GM10248 (cell line): ENCODE data around the gene RNF121.

Experiments used
- CTCF ChIA-PET: fragments of 300-600 bp; sonication (Branson Sonifier 250); formaldehyde crosslinking; extraction: SDS; loops from one replicate; lab custom pipeline; 2021; ENCODE audit warnings: antibody characterized with exemption; lab: Yijun Ruan, JAX
- POLR2A ChIA-PET: fragments of 350-650 bp; sonication (Branson Sonifier 250); formaldehyde crosslinking; extraction: SDS; loops from one replicate; lab custom pipeline; 2020; ENCODE audit warnings: antibody characterized with exemption; lab: Yijun Ruan, JAX
- DNase-seq: peaks from one replicate; pipeline ENCODE4 v3.0.0; 2012; ENCODE audit errors: extremely low spot score
- CTCF ChIP-seq: IDR thresholded peaks from 2 replicates; pipeline ENCODE4 v1.5.1; 2012; ENCODE audit warnings: mild to moderate bottlenecking, low read depth; ENCODE audit errors: extremely low read depth, missing control alignments, control extremely low read depth

The RNF121 gene

DNA sequence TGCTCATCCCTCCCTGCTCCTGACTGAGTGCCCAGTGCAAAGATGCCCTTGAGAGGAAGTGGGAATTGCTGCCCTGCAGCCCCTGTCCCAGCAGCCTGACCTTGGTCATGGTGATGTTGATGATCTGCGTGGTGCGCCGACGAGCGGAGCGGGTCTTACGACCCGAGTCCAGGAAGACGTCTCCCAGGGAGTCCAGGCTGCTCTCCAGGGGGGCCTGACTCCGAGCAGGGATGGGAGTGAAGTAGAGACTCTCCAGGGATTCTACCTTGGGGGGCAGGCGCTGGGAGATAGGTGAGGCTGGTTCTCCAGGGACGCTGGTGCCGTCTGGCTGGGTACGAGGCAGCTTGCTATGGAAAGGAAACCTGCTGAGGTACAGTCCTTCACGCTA, 78.2 kb downstream of the RNF121 start:
- CTCF ChIA-PET = interaction anchor here (1.2 to 6.8 kb wide), 5 partner anchors 9 to 427 kb away, joined by 3 to 31 read pairs (median 4); partner anchors contain the start of genes CLPB and IL18BP
- TF ChIP-seq CTCF = no peak
- POLR2A ChIA-PET = no interaction called here
- no peak for DNase-seq

DNA sequence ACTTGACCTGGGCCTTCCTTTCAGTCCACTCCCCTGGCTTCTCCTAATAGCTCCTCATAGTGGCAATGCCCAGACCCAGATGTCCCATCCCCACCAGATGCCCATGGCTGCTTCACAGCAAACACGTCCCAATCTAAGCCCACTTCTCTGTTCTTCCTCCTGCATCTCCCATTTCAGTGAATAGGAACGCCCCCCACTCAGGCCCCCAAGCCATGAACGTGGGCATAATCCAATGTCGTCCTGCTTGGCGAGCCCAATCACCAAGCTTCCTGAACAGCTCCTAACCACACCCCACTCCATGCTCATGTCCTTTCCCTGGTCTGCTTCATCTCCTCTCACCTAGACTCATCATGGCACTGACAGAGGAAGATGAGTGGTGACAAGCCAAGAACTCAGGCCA, 78.7 kb downstream of the RNF121 start:
- no peak for TF ChIP-seq CTCF
- no peak for DNase-seq
- POLR2A ChIA-PET = interaction anchor here (0.7 to 1.2 kb wide), 2 partner anchors 18 to 612 kb away, joined by 3 read pairs; no protein-coding TSS in a partner anchor
- CTCF ChIA-PET = interaction anchor here (0.8 to 6.8 kb wide), 9 partner anchors 8 to 426 kb away, joined by 3 to 31 read pairs (median 4); partner anchors contain the start of genes CLPB and IL18BP

- DNase-seq = no peak
- TF ChIP-seq CTCF = no peak
- POLR2A ChIA-PET = interaction anchor here (1.2 kb wide), 1 partner anchor 19 kb away, joined by 3 read pairs; no protein-coding TSS in a partner anchor
- CTCF ChIA-PET = interaction anchor here (1.0 to 4.1 kb wide), 6 partner anchors 11 to 135 kb away, joined by 3 to 24 read pairs (median 4); partner anchors contain the start of gene IL18BP
These were observed 79.9 kb downstream of the RNF121 start for GRCh38 chr11:72008728-72009127.

DNA sequence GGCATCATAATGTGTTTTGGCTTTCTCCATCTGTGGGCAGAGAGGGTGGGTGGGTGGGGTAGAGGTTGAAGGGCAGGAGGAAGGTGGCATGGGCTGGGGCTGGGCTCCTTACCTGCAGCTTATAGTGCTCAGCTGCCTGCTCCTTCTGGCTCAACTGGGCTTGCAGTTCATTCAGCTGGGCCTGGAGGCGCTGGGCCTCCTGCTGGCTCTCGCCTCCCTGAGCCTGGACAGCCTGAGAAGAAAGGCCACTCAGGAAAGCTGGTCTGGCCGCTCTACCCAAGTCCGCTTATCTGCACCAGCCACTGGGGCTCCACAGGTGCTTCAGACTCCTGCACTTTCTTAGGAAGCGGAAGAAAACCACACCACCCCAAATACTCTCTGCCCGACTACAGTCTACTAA, 80.3 kb downstream of the RNF121 start:
- no peak for DNase-seq
- CTCF ChIA-PET = interaction anchor here (1.3 to 4.1 kb wide), 2 partner anchors 13 to 16 kb away, joined by 3 to 24 read pairs; no protein-coding TSS in a partner anchor
- no peak for TF ChIP-seq CTCF
- POLR2A ChIA-PET = no interaction called here

GRCh38 chr11:72010529-72011233, 81.8 kb downstream of the RNF121 start:
- ChIA-PET POLR2A (no interaction called here), CTCF (interaction anchor here (1.1 to 8.0 kb wide), 3 partner anchors 14 to 33 kb away, joined by 9 to 75 read pairs (median 24); no protein-coding TSS in a partner anchor)
- TF ChIP-seq CTCF = no peak
- no peak for DNase-seq

DNA sequence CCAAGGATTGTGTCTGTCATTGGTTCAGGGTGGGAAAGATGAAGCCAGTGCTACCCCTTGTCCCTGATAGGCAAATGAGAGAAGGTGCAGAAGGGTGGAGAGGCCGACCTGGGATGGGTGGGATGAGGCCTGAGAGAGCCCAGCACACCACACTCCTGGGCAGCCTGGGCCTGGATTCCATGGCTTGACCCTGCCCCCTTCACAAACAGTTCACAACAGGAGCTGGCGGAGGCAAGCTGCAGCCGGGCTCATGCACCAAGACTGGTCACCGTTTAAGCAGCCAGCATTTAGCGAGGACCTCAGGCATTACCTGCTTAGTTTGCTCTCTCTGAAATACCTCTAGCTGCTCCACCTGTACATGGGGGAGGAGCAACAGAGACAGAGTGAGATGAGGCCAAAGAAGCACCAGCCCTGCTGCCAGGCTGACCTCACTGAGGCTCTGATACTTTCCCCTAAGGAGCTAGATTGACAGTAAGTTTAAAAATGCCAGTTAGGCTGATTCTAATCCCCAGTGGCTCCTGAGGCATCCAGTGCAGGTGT, 83.3 kb downstream of the RNF121 start:
- CTCF ChIA-PET = interaction anchor here (1.2 to 9.8 kb wide), 6 partner anchors 8 to 34 kb away, joined by 4 to 101 read pairs (median 18); partner anchors contain the start of gene IL18BP
- no peak for TF ChIP-seq CTCF

More for the DNA sequence above, 83.3 kb downstream of the RNF121 start:
- POLR2A ChIA-PET = no interaction called here
- DNase-seq = no peak
